ENCODE results near the gene NMT1. TPM values are rescaled to one million over a fixed set of nuclear protein-coding genes. Genes with fewer than 3 reads are reported as not detected.

NMT1 gene
- total RNA-seq, 6 experiments from 2014 or later = 135 to 152 (median 142) TPM

DNA sequence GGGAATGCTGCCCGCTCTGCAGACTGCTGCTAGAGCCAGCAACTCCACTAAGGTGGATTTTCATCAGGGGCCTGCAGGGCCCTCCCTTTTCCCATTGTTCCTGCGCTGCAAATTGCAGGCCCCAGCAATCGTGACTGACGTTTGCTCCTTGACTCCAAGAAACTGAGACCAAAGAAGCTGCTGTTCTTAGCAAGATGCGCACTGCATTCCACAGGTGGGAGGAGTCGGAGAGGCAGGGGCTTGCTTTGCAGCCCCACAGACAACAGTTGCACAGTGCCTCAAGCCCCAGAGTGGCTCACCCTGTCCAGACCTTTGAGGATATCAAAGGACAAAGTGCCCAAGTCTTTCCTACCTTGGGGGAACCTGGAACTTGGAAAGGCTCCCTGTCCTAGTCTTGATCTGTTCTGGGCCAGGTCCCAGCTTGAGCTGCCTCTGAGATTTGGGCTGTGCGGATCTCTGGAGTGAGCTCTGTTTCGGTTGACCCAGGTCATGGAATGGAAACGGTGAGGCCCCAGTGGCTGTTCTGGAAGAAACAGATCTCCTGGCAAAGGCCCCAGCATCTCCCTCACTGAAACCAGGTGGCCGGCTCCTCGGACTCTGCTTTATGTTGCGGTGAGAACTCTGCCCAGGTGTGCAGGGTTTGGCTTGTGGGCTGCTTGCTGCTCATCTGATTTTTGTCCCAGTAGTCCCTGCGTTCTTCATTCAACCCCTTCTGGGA, 46.3 kb downstream of the NMT1 start:
- H3K4me1 Mint-ChIP-seq (ENCODE audit: low read depth) = peaks cover 3% of the 10 kb centered on the region
- no peak overlapping the region for H3K4me3 Mint-ChIP-seq
- H3K27ac Mint-ChIP-seq = no peak overlapping the region
- H3K9me3 Mint-ChIP-seq = no peaks in the 10 kb centered on the region
- DNase-seq = no peak
- H3K27me3 Mint-ChIP-seq (ENCODE audit: insufficient read depth) = peaks cover 9% of the 10 kb centered on the region
- TF ChIP-seq, protein P1, sequence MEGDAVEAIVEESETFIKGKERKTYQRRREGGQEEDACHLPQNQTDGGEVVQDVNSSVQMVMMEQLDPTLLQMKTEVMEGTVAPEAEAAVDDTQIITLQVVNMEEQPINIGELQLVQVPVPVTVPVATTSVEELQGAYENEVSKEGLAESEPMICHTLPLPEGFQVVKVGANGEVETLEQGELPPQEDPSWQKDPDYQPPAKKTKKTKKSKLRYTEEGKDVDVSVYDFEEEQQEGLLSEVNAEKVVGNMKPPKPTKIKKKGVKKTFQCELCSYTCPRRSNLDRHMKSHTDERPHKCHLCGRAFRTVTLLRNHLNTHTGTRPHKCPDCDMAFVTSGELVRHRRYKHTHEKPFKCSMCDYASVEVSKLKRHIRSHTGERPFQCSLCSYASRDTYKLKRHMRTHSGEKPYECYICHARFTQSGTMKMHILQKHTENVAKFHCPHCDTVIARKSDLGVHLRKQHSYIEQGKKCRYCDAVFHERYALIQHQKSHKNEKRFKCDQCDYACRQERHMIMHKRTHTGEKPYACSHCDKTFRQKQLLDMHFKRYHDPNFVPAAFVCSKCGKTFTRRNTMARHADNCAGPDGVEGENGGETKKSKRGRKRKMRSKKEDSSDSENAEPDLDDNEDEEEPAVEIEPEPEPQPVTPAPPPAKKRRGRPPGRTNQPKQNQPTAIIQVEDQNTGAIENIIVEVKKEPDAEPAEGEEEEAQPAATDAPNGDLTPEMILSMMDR (IDR thresholded peaks at IDR 0.05) = no peak
- peaks cover 21% of the 10 kb centered on the region for H3K36me3 Mint-ChIP-seq (ENCODE audit: low read depth)

DNA sequence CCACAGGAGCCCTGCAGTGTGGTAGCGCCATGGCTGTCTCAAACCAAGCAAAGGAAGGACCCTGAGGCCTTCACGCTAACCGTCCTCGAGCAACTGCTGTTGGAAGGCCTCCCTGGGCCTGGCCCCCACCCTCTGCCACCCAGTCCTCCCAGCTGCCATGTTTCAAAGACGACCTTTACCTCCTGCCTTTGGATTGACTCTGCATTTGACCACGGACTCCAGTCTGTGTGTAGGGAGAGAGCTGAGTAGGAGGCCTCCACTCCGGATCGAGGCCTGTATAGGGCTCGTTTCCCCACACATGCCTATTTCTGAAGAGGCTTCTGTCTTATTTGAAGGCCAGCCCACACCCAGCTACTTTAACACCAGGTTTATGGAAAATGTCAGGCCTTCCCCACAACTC, 46.9 kb downstream of the NMT1 start:
- TF ChIP-seq, protein P1 (IDR thresholded peaks at IDR 0.05) = no peak
- H3K27me3 Mint-ChIP-seq (ENCODE audit: insufficient read depth) = peaks cover 8% of the 10 kb centered on the region
- peak overlapping the region; percentile 38; the same call in 1 of the 2 replicates for H3K27ac Mint-ChIP-seq
- no peaks in the 10 kb centered on the region for H3K9me3 Mint-ChIP-seq
- no peaks in the 10 kb centered on the region for H3K4me1 Mint-ChIP-seq (ENCODE audit: low read depth)
- peaks cover 20% of the 10 kb centered on the region for H3K36me3 Mint-ChIP-seq (ENCODE audit: low read depth)
- H3K4me3 Mint-ChIP-seq = no peak overlapping the region; the same call in 1 of the 2 replicates
- DNase-seq = no peak

DNA sequence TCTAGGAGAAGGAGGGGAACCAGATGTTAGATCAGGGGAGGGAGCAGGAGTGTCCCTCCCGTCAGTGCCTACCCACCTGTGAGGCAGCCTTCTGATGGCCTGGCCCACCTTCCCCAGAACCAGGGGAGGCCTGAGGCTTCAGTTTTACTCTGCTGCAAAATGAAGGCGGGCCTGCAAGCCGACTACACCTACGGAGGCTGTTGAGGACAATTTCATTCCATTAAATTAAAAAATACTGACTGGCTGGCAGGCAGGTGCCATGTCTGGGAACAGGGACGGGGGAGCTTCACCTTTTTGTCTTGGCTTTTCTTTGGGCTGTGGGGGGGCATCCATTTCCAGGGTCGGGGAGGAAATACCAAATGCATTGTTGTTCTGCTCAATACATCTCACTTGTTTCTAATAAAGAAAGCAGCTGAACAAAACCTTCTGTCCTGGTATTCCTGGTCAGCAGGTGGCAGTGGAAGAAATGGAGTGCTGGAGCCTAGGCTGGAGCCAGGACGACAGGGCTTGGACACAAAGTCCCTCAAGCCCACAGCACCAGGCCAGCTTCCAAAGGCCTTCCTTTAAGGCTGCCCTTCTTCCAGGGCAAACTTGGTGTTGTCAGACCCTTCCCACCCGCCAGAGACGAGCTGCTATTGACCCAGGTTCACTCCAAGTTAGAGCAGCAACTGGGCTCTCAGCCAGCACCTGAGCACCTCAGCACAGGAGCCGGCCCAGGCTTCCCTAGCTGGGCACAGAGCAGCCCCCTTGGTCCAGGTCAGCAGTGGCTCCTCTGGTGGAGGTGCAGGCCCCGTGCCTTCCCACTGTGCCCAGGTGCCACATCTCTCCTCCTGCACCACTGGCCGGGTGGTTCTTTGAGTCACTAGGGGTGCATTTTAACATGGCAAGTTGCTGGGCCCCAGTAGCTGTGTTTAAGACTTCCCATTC, 47.7 kb downstream of the NMT1 start:
- no peak for DNase-seq
- H3K27me3 Mint-ChIP-seq (ENCODE audit: insufficient read depth) = peaks cover 8% of the 10 kb centered on the region
- H3K27ac Mint-ChIP-seq = peak overlapping the region; percentile 46
- TF ChIP-seq, protein P1 (IDR thresholded peaks at IDR 0.05) = peak; percentile 33; the same call in 1 of the 2 replicates
- no peak overlapping the region for H3K4me3 Mint-ChIP-seq
- peaks cover 13% of the 10 kb centered on the region for H3K36me3 Mint-ChIP-seq (ENCODE audit: low read depth)
- no peaks in the 10 kb centered on the region for H3K4me1 Mint-ChIP-seq (ENCODE audit: low read depth)
- H3K9me3 Mint-ChIP-seq = no peaks in the 10 kb centered on the region

DNA sequence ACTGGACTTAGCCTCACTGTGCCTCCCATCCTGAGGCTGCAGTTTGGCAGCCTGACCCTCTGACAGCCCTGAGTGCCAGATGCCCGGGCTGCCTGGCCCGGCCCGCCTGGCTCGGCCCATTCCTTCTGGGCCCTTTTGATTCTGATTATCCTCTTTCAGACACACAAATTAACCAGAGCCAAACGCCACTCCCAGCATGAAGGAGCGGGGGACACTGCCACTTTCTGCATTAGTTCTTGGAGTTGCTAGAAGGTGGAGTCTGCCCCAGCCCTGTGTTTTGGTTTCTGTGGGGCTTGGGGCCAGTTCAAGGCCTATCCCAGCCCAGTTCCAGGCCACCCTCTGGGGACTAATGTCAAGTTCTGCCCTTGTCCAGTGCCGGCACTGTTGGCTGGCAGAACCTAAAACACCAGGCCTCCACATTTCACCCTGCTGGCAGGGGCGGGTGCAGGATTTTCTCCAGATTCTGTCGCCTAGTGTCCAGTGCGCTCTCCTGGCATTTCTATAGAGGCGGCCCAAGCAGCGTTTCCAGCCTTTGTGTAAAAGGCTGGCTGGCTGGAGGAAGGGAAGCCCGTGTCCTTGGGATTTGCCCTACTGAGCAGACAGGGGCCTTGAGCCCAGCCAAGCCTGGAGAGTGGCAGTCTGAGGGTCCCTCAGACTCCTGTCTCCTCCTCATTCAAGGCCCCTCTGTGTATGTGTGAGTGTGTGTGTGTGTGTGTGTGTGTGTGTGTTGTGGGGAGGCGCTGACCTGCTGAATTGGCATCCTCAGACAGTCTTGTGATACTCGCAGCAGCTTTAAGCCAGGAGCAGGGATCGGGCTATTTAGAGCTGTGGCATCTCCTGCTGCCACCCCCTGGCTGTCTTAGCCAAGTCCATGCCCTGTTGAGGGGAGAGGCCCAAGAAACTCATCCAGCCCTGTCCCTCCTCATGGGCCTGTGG, 49.8 kb downstream of the NMT1 start:
- Mint-ChIP-seq H3K9me3 (no peaks in the 10 kb centered on the region), H3K27ac (no peak overlapping the region), H3K36me3 (ENCODE audit: low read depth) (peaks cover 13% of the 10 kb centered on the region), H3K4me3 (no peak overlapping the region), H3K4me1 (ENCODE audit: low read depth) (peaks cover 7% of the 10 kb centered on the region), H3K27me3 (ENCODE audit: insufficient read depth) (peaks cover 10% of the 10 kb centered on the region)
- TF ChIP-seq, protein P1 (IDR thresholded peaks at IDR 0.05) = no peak
- no peak for DNase-seq

DNA sequence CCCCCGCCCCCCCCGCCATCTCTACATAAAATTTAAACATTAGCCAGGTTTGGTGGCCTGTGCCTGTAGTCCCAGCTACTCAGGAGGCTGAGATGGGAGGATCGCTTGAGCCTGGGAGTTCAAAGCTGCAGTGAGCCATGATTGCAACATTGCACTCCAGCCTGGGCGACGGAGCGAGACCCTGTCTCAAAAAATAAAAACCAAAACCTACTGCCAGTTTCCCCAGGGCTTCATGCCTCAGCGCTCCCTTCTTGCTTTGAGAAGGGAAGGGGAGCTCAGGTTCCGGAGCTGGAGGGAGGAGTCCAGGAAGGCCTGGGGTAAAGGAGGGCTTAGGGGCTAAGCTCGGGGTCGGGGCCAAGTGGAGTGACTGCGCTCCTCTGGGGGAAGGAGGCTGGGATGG, 50.7 kb downstream of the NMT1 start:
- Mint-ChIP-seq H3K27me3 (ENCODE audit: insufficient read depth) (peaks cover 8% of the 10 kb centered on the region), H3K36me3 (ENCODE audit: low read depth) (peaks cover 7% of the 10 kb centered on the region), H3K27ac (no peak overlapping the region), H3K4me3 (no peak overlapping the region), H3K9me3 (no peaks in the 10 kb centered on the region), H3K4me1 (ENCODE audit: low read depth) (peaks cover 13% of the 10 kb centered on the region)
- no peak for DNase-seq
- TF ChIP-seq, protein P1 (IDR thresholded peaks at IDR 0.05) = no peak

All from HFFc6 (cell line).